Nephron progenitor cell (in vitro differentiated cells): Measurements from ENCODE around the gene CACNA2D1.
A peak's percentile ranks its signal among the peaks of the same experiment; 100 is the strongest.

Experiments used
- DNase-seq: peaks from one replicate; pipeline ENCODE4 v3.0.0; 2021
- H3K27ac Mint-ChIP-seq: 2 replicates; pipeline ENCODE4 v1.8.0; 2021; ENCODE audit warnings: mild to moderate bottlenecking, moderate library complexity, mixed read lengths
- H3K27me3 Mint-ChIP-seq: 2 replicates; pipeline ENCODE4 v1.8.0; 2021; ENCODE audit warnings: mild to moderate bottlenecking, low read depth, mixed read lengths; ENCODE audit not compliant: poor library complexity
- H3K36me3 Mint-ChIP-seq: 2 replicates; pipeline ENCODE4 v1.8.0; 2021; ENCODE audit warnings: low read depth, mixed read lengths
- H3K4me1 Mint-ChIP-seq: 2 replicates; pipeline ENCODE4 v1.8.0; 2021; ENCODE audit warnings: mixed read lengths
- H3K4me3 Mint-ChIP-seq: 2 replicates; pipeline ENCODE4 v1.8.0; 2021; ENCODE audit warnings: mild to moderate bottlenecking, moderate library complexity, mixed read lengths
- H3K9me3 Mint-ChIP-seq: 2 replicates; pipeline ENCODE4 v1.8.0; 2021; ENCODE audit warnings: mild to moderate bottlenecking, moderate library complexity, mixed read lengths
- CTCF ChIP-seq: fragments of 200-600 bp; sonication (generic); IDR thresholded peaks from 2 replicates; pipeline ENCODE4 v1.5.0; 2021; ENCODE audit warnings: antibody characterized with exemption

The CACNA2D1 gene

GRCh38 chr7:82443547-82444219 is at the start of gene CACNA2D1:
Gene CACNA2D1, minus strand, starts transcription at chr7:82443777.
- Mint-ChIP-seq H3K27me3 (peaks cover 22% of the 10 kb centered on the region), H3K4me1 (peaks cover 42% of the 10 kb centered on the region), H3K4me3 (peak within 1 kb of the TSS; percentile 95), H3K36me3 (no peaks in the 10 kb centered on the region), H3K27ac (peak within 1 kb of the TSS; percentile 77), H3K9me3 (no peaks in the 10 kb centered on the region)
- TF ChIP-seq CTCF: no peak
- peak; percentile 82 for DNase-seq

- Mint-ChIP-seq H3K4me3 (no peak overlapping the region), H3K36me3 (no peaks in the 10 kb centered on the region), H3K9me3 (peaks cover 6% of the 10 kb centered on the region), H3K27ac (no peak overlapping the region), H3K27me3 (no peaks in the 10 kb centered on the region), H3K4me1 (peaks cover 6% of the 10 kb centered on the region)
- no peak for DNase-seq
- peak; percentile 92 for TF ChIP-seq CTCF
Observed at GRCh38 chr7:82481499-82482097, 38.0 kb upstream of the CACNA2D1 start.

DNA sequence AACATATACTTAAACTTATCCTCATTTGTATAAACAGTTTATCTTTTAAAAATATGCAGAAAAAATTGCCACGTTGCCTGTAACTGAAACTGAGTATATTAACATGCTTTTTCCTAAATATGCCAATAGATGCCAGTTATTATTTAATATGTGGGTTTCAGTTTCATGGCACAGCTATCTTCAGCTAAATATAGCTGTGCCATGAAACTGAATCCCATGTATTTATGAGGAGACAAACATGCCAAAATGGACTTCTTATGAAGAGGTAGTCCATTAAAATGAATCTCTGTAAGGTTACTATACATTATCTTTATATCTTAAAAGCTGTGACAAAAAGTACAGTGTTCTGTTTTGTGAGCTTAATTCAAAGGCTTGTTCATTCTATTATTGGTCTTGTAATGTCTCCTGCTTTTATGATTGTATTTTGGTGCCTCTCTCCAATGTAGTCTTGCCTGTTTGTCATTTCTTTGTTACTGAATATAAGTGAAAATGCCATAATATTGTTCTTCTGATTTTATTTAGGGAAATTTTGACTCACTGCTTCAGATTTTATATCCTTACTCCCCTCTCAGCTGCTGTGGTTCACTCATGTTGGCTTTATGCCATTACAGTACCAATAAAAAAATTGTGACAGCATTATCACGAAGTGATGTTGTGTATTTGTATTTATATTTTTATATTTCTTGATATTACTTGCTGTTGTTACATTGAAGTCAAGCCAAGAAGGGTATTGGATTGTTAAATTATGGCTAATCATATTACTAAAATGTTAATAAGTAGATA is 34.3 kb upstream of the CACNA2D1 start:
- no peaks in the 10 kb centered on the region for H3K9me3 Mint-ChIP-seq
- no peak overlapping the region for H3K4me3 Mint-ChIP-seq
- DNase-seq: no peak
- peaks cover 6% of the 10 kb centered on the region for H3K4me1 Mint-ChIP-seq
- no peak overlapping the region for H3K27ac Mint-ChIP-seq
- H3K27me3 Mint-ChIP-seq: peaks cover 2% of the 10 kb centered on the region
- no peaks in the 10 kb centered on the region for H3K36me3 Mint-ChIP-seq
- no peak for TF ChIP-seq CTCF

- no peaks in the 10 kb centered on the region for H3K9me3 Mint-ChIP-seq
- no peak for TF ChIP-seq CTCF
Observed at GRCh38 chr7:82472966-82473365, 29.4 kb upstream of the CACNA2D1 start.

DNA sequence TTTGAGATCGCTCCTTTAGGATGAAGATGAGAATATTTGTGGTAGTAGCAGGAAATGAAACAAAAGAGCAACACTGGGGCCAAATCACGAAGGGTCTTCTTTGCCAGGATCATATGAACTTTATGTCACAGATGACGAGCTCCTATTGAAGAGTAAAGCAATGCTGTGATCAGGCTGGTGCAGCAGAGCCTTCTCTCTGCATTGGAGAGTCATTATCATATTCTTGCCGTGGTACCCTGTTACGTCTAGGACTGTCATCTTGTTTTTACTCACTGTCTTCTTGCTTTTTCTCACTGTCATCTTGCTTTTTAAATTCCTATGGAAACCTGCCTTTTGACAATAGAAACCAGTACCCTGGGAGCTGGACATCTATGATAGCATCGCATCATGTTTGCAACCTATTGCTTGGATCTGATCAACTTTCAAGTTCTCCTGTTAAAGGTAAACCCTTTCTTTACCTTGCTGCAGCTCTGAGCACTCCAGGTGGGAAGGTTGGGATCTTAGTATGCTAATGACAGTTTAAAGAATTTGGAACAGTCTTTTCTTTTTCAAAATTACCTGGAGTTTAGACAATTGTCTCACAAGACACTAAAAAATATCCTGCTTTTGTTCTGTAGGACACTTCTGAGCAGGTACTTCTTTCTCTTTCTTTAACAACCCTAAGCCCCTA is 27.9 kb upstream of the CACNA2D1 start:
- H3K4me3 Mint-ChIP-seq: no peak overlapping the region
- no peaks in the 10 kb centered on the region for H3K9me3 Mint-ChIP-seq
- peaks cover 2% of the 10 kb centered on the region for H3K27me3 Mint-ChIP-seq
- no peak overlapping the region for H3K27ac Mint-ChIP-seq
- DNase-seq: no peak
- H3K36me3 Mint-ChIP-seq: no peaks in the 10 kb centered on the region
- TF ChIP-seq CTCF: no peak
- no peaks in the 10 kb centered on the region for H3K4me1 Mint-ChIP-seq

More at GRCh38 chr7:82472966-82473365, 29.4 kb upstream of the CACNA2D1 start:
- Mint-ChIP-seq H3K36me3 (no peaks in the 10 kb centered on the region), H3K4me3 (no peak overlapping the region), H3K4me1 (peaks cover 6% of the 10 kb centered on the region), H3K27me3 (peaks cover 2% of the 10 kb centered on the region), H3K27ac (no peak overlapping the region)
- no peak for DNase-seq
